Measurements from ENCODE around the gene HUNK. TPM values are rescaled to one million over a fixed set of nuclear protein-coding genes. Genes with fewer than 3 reads are reported as not detected.

HUNK gene
- total RNA-seq, 1 experiment from 2014 or later, result 2.1 TPM

DNA sequence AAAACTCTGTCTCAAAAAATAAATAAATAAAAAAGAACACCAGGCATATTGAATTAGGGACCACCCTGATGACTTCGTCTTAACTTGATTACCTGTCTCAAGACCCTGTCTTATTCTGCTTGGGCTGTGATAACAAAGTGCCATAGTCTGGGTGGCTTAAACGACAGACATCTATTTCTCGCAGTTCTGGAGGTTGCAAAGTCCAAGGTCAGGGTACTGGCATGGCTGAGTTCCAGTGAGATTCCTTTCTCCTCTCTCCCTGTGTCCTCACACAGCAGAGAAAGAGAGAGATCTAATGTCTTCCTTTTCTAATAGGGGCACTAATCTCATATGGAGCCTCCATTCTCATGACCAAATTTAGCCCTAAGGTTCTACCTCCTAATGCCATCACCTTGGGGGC lies 145.6 kb downstream of the HUNK start:
- ChIA-PET POLR2A (ENCODE audit: low non-redundant PET) (no interaction called here), CTCF (no interaction called here)
- Histone ChIP-seq H3K4me1 (ENCODE audit: insufficient read depth, low read length, poor library complexity, severe bottlenecking) (no peaks in the 10 kb centered on the region), H3K4me3 (ENCODE audit: low read depth, low read length, poor library complexity, severe bottlenecking) (no peak overlapping the region), H3K27ac (ENCODE audit: low read depth, low read length, poor library complexity, severe bottlenecking) (no peak overlapping the region), H3K27me3 (replicated peaks; ENCODE audit: insufficient read depth, low read depth, low read length, poor library complexity) (peaks cover 32% of the 10 kb centered on the region), H3K9me3 (ENCODE audit: low read depth, low read length, poor library complexity, severe bottlenecking) (no peaks in the 10 kb centered on the region), H3K36me3 (ENCODE audit: insufficient read depth, low read length, poor library complexity, severe bottlenecking) (no peaks in the 10 kb centered on the region)
- no peak for DNase-seq (ENCODE audit: low spot score)
- no TSS peak for BruUV-seq (replicated peaks)
- TF ChIP-seq, protein P1, sequence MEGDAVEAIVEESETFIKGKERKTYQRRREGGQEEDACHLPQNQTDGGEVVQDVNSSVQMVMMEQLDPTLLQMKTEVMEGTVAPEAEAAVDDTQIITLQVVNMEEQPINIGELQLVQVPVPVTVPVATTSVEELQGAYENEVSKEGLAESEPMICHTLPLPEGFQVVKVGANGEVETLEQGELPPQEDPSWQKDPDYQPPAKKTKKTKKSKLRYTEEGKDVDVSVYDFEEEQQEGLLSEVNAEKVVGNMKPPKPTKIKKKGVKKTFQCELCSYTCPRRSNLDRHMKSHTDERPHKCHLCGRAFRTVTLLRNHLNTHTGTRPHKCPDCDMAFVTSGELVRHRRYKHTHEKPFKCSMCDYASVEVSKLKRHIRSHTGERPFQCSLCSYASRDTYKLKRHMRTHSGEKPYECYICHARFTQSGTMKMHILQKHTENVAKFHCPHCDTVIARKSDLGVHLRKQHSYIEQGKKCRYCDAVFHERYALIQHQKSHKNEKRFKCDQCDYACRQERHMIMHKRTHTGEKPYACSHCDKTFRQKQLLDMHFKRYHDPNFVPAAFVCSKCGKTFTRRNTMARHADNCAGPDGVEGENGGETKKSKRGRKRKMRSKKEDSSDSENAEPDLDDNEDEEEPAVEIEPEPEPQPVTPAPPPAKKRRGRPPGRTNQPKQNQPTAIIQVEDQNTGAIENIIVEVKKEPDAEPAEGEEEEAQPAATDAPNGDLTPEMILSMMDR (conservative IDR thresholded peaks at IDR 0.05; ENCODE audit: low read depth, low read length), result no peak
- TF ChIP-seq EZH2 (IDR thresholded peaks at IDR 0.05; ENCODE audit: borderline replicate concordance, low read depth, low read length, poor library complexity, severe bottlenecking), result no peak
- intact Hi-C loops (cut with micrococcal nuclease; ENCODE audit: unreplicated experiment), result no loop called here

DNA sequence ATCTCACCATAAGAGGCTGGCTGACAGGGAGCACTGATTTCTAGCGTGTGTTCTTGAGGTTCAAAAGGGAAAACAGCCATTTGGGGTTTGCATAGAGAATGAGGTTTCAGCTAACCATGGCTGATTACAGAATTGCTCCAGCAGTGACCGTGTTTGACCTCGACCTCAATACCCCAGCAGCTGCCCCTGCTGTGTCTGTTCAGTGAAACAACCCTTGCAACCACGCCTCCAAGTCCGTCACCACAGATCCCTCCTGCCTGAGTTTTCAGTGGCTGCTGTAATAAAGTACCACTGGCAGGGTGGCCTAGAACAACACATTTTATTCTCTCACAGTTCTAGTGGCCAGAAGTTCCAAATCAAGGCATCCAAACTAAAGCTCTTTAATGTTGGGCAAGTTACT lies 147.7 kb downstream of the HUNK start:
- no TSS peak for BruUV-seq (replicated peaks)
- no peaks in the 10 kb centered on the region for H3K9me3 ChIP-seq (ENCODE audit: low read depth, low read length, poor library complexity, severe bottlenecking)
- TF ChIP-seq EZH2 (IDR thresholded peaks at IDR 0.05; ENCODE audit: borderline replicate concordance, low read depth, low read length, poor library complexity, severe bottlenecking), result no peak
- TF ChIP-seq, protein P1 (conservative IDR thresholded peaks at IDR 0.05; ENCODE audit: low read depth, low read length), result no peak

DNA sequence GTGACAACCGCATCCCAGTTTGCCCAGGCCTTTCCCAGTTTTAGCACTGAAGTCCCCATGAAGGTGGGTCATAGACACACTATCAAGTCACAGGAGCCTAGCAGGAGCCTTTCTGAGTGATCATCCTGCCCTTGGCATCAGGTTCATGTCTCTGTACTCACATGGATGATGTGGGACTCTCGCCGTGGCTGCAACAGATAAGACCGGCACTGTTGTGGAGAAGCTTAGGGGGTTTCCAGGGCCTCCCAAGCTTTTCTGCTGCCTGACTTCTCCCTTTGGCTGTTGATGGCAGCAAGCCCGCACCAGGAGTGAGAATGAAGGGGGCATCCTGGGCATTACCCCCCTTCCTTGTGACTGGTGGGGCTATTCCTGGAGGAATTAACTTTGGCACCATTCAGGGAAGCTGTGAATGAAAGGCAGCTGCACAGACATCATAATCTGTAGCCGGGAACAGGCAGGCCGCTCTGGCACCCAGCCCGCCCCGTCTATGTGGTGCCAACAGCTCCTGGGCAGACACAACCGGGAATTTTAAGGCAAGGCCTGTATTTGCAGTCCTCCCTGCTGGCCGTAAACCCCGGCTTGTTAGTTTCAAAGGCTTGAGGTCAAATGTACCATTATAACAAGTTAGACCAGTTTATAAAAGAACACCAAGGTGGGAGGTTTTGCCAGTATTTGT lies 148.6 kb downstream of the HUNK start:
- no peak for DNase-seq (ENCODE audit: low spot score)
- BruUV-seq (replicated peaks), result no TSS peak
- Histone ChIP-seq H3K36me3 (ENCODE audit: insufficient read depth, low read length, poor library complexity, severe bottlenecking) (no peaks in the 10 kb centered on the region), H3K27ac (ENCODE audit: low read depth, low read length, poor library complexity, severe bottlenecking) (no peak overlapping the region), H3K9me3 (ENCODE audit: low read depth, low read length, poor library complexity, severe bottlenecking) (no peaks in the 10 kb centered on the region), H3K4me3 (ENCODE audit: low read depth, low read length, poor library complexity, severe bottlenecking) (no peak overlapping the region), H3K4me1 (ENCODE audit: insufficient read depth, low read length, poor library complexity, severe bottlenecking) (no peaks in the 10 kb centered on the region), H3K27me3 (replicated peaks; ENCODE audit: insufficient read depth, low read depth, low read length, poor library complexity) (peaks cover 26% of the 10 kb centered on the region)
- CTCF ChIA-PET, result no interaction called here
- TF ChIP-seq EZH2 (IDR thresholded peaks at IDR 0.05; ENCODE audit: borderline replicate concordance, low read depth, low read length, poor library complexity, severe bottlenecking), result no peak
- TF ChIP-seq, protein P1 (conservative IDR thresholded peaks at IDR 0.05; ENCODE audit: low read depth, low read length), result no peak
- intact Hi-C loops (cut with micrococcal nuclease; ENCODE audit: unreplicated experiment), result no loop called here
- POLR2A ChIA-PET (ENCODE audit: low non-redundant PET), result no interaction called here

More for the DNA sequence above, 147.7 kb downstream of the HUNK start:
- Histone ChIP-seq H3K36me3 (ENCODE audit: insufficient read depth, low read length, poor library complexity, severe bottlenecking) (no peaks in the 10 kb centered on the region), H3K27me3 (replicated peaks; ENCODE audit: insufficient read depth, low read depth, low read length, poor library complexity) (peaks cover 26% of the 10 kb centered on the region), H3K27ac (ENCODE audit: low read depth, low read length, poor library complexity, severe bottlenecking) (no peak overlapping the region), H3K4me3 (ENCODE audit: low read depth, low read length, poor library complexity, severe bottlenecking) (no peak overlapping the region), H3K4me1 (ENCODE audit: insufficient read depth, low read length, poor library complexity, severe bottlenecking) (no peaks in the 10 kb centered on the region)
- no peak for DNase-seq (ENCODE audit: low spot score)
- POLR2A ChIA-PET (ENCODE audit: low non-redundant PET), result no interaction called here
- intact Hi-C loops (cut with micrococcal nuclease; ENCODE audit: unreplicated experiment), result no loop called here
- CTCF ChIA-PET, result no interaction called here
